Hepatocyte (in vitro differentiated cells): ENCODE measurements around the gene PCNX3. TPM values are rescaled to one million over a fixed set of nuclear protein-coding genes. Genes with fewer than 3 reads are reported as not detected.

Experiments used
- DNase-seq: peaks from one replicate; pipeline ENCODE4 v3.0.0-alpha.2; 2016; ENCODE audit warnings: low spot score
- H2AFZ ChIP-seq: fragments of 200-600 bp; sonication (generic); 2 replicates; pipeline ENCODE4 v1.6.0; 2016; ENCODE audit warnings: antibody characterized with exemption, mild to moderate bottlenecking
- H3K27ac ChIP-seq: fragments of 200-600 bp; sonication (generic); 2 replicates; pipeline ENCODE4 v1.5.1; 2016; ENCODE audit warnings: mild to moderate bottlenecking
- H3K27me3 ChIP-seq: fragments of 200-600 bp; sonication (generic); 2 replicates; pipeline ENCODE4 v1.6.1; 2016
- H3K36me3 ChIP-seq: fragments of 200-600 bp; sonication (generic); replicated peaks from 2 replicates; pipeline ENCODE4 v1.5.1; 2016; ENCODE audit warnings: low read depth; ENCODE audit not compliant: insufficient read depth
- H3K4me1 ChIP-seq: fragments of 200-600 bp; sonication (generic); 2 replicates; pipeline ENCODE4 v1.5.1; 2016; ENCODE audit warnings: mild to moderate bottlenecking, moderate library complexity; ENCODE audit not compliant: insufficient read depth
- H3K4me2 ChIP-seq: fragments of 200-600 bp; sonication (generic); 2 replicates; pipeline ENCODE4 v1.6.0; 2016
- H3K4me3 ChIP-seq: fragments of 200-600 bp; sonication (generic); 2 replicates; pipeline ENCODE4 v1.5.1; 2016; ENCODE audit warnings: mild to moderate bottlenecking
- H3K79me2 ChIP-seq: fragments of 200-600 bp; sonication (generic); 2 replicates; pipeline ENCODE4 v1.6.0; 2017; ENCODE audit warnings: mild to moderate bottlenecking
- H3K9me2 ChIP-seq: fragments of 200-600 bp; sonication (generic); replicated peaks from 2 replicates; pipeline ENCODE4 v1.6.0; 2017; ENCODE audit warnings: mild to moderate bottlenecking; ENCODE audit not compliant: insufficient read depth
- H3K9me3 ChIP-seq: fragments of 200-600 bp; sonication (generic); 2 replicates; pipeline ENCODE4 v1.5.1; 2016; ENCODE audit warnings: low read depth, mild to moderate bottlenecking
- H4K20me1 ChIP-seq: fragments of 200-600 bp; sonication (generic); 2 replicates; pipeline ENCODE4 v1.6.0; 2016; ENCODE audit warnings: mild to moderate bottlenecking; ENCODE audit not compliant: insufficient read depth, poor library complexity, severe bottlenecking
- EZH2 ChIP-seq: fragments of 200-600 bp; sonication (generic); IDR thresholded peaks from 2 replicates; pipeline ENCODE4 v1.6.1; 2016; ENCODE audit warnings: antibody characterized with exemption, mild to moderate bottlenecking, borderline replicate concordance
- EZH2phosphoT487 ChIP-seq: fragments of 200-600 bp; sonication (generic); IDR thresholded peaks from one replicate; pipeline ENCODE4 v1.6.1; 2018; ENCODE audit warnings: antibody characterized with exemption, mild to moderate bottlenecking, low read depth, moderate library complexity; ENCODE audit not compliant: unreplicated experiment, severe bottlenecking
- WGBS: methylation state at CpG from one replicate; pipeline ENCODE4 v1.1.6; 2016; ENCODE audit warnings: low lambda C conversion rate; ENCODE audit errors: missing lambda C conversion rate; 5-methylcytosine and 5-hydroxymethylcytosine counted together
- polyA plus RNA-seq: library from polyadenylated mRNA; unstranded; fragments of >200 nt; fragmentation: Nextera tagmentation; extraction: Ambion mirVana; gene quantifications from 2 replicates; pipeline ENCODE4 v1.2.1, GENCODE V29; 2016
- total RNA-seq: library from RNA; depleted of rRNA; stranded (reverse); fragments of >200 nt; gene quantifications from 2 replicates; pipeline ENCODE4 v1.2.3, GENCODE V29; 2014
- TF ChIP-seq, protein P1 (sequence below): fragments of 200-600 bp; sonication (generic); IDR thresholded peaks from 2 replicates; pipeline ENCODE4 v1.5.1; 2016; ENCODE audit warnings: antibody characterized with exemption, mild to moderate bottlenecking; ENCODE audit not compliant: poor library complexity

PCNX3 gene
- total and polyA plus RNA-seq, 2 experiments from 2014 or later, result 20.0 to 27.4 TPM

DNA sequence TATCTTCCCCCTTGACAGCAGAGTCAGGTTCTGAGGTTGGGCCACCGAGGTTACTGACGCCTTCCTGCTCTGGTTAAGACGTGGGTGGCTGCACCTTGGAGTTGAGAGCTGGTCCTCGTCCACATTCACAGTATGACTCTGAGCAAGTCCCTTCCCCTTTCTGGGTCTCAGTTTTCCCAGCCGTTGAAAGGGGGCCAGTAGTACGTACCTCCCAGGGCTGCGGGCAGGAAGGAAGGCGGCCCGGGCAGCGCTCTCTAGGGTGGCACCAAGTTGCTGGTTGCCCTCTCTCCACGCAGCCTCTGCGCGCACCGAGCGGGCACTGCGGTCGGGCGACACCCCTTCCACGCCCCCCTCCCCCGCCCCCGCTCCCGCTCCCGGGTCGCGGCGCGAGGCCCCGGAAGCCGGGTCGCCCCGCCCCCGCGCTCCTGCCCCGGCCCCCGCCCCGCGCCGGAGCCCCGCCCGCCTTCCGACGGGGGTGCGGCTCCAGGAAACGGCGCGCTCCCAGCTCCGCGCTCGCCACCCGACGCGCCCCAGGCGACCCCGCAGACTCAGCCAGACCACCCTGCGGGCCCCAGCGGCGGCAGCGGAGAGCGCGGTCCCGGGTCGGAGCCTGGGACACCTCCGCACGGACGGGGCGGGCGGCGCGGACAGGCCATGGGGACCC, 39.9 kb upstream of the PCNX3 start, which contains the start of gene EHBP1L1:
EHBP1L1 (plus strand) TSS at position 486 of the 664 bp plus-strand sequence. CDS start 250 bp downstream, outside the sequence.
- H3K79me2 ChIP-seq, result peaks cover 27% of the 10 kb centered on the region
- no peaks in the 10 kb centered on the region for H3K9me3 ChIP-seq
- DNase-seq, result peak; percentile 85
- H3K4me2 ChIP-seq, result peak within 1 kb of the TSS; percentile 98
- no peaks in the 10 kb centered on the region for H3K27me3 ChIP-seq
- 8% methylated on average over 28 of the region's 69 CpGs for WGBS
- H2AFZ ChIP-seq, result no peak within 1 kb of the TSS
- peak within 1 kb of the TSS; percentile 79 for H3K4me3 ChIP-seq
- H3K9me2 ChIP-seq, result no peaks in the 10 kb centered on the region
- H3K36me3 ChIP-seq, result no peaks in the 10 kb centered on the region
- peak within 1 kb of the TSS; percentile 82 for H3K27ac ChIP-seq
- TF ChIP-seq EZH2phosphoT487 (no peak), EZH2 (no peak)
- TF ChIP-seq, protein P1, sequence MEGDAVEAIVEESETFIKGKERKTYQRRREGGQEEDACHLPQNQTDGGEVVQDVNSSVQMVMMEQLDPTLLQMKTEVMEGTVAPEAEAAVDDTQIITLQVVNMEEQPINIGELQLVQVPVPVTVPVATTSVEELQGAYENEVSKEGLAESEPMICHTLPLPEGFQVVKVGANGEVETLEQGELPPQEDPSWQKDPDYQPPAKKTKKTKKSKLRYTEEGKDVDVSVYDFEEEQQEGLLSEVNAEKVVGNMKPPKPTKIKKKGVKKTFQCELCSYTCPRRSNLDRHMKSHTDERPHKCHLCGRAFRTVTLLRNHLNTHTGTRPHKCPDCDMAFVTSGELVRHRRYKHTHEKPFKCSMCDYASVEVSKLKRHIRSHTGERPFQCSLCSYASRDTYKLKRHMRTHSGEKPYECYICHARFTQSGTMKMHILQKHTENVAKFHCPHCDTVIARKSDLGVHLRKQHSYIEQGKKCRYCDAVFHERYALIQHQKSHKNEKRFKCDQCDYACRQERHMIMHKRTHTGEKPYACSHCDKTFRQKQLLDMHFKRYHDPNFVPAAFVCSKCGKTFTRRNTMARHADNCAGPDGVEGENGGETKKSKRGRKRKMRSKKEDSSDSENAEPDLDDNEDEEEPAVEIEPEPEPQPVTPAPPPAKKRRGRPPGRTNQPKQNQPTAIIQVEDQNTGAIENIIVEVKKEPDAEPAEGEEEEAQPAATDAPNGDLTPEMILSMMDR, result no peak
- H4K20me1 ChIP-seq, result peaks cover 19% of the 10 kb centered on the region
- H3K4me1 ChIP-seq, result peaks cover 57% of the 10 kb centered on the region

DNA sequence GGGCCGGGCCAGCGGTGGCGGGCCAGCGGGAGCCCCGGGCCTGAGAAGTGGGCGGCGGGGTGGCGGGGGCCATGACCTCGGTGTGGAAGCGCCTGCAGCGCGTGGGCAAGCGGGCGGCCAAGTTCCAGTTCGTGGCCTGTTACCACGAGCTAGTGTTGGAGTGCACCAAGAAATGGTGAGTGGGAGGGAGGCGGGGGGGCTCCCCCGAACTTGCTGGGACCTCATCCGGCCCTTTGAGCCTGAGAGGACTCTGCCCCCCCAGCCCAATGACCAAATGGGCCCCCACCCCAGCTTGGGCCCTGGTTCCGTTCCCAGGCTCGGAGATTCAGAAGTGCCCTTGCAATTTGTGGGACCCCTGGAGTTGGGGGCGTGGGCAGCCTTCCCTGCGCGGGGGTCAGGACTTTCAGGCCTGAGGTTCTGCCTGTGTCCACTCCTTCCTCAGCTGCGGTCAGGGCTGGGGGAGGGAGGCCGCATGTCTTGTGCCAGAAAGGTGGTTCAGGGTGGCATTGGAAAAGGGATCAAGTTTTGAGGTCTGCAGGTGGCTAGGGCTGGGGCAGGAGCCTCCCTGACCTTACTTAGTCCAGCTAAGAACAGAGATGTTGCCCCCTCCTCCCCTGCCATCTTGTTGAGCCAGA, 39.2 kb upstream of the PCNX3 start:
- Histone ChIP-seq H3K27ac (no peak overlapping the region), H3K36me3 (no peaks in the 10 kb centered on the region), H3K4me2 (peak overlapping the region; percentile 98), H3K4me1 (peaks cover 51% of the 10 kb centered on the region), H3K79me2 (peaks cover 21% of the 10 kb centered on the region), H3K9me3 (no peaks in the 10 kb centered on the region), H3K4me3 (peak overlapping the region; percentile 79), H3K9me2 (no peaks in the 10 kb centered on the region), H4K20me1 (peaks cover 19% of the 10 kb centered on the region), H3K27me3 (no peaks in the 10 kb centered on the region), H2AFZ (no peak overlapping the region)
- 66% methylated on average over 7 of the region's 26 CpGs for WGBS
- no peak for DNase-seq
- TF ChIP-seq, protein P1, result no peak
- no peak for TF ChIP-seq EZH2
- TF ChIP-seq EZH2phosphoT487, result no peak

DNA sequence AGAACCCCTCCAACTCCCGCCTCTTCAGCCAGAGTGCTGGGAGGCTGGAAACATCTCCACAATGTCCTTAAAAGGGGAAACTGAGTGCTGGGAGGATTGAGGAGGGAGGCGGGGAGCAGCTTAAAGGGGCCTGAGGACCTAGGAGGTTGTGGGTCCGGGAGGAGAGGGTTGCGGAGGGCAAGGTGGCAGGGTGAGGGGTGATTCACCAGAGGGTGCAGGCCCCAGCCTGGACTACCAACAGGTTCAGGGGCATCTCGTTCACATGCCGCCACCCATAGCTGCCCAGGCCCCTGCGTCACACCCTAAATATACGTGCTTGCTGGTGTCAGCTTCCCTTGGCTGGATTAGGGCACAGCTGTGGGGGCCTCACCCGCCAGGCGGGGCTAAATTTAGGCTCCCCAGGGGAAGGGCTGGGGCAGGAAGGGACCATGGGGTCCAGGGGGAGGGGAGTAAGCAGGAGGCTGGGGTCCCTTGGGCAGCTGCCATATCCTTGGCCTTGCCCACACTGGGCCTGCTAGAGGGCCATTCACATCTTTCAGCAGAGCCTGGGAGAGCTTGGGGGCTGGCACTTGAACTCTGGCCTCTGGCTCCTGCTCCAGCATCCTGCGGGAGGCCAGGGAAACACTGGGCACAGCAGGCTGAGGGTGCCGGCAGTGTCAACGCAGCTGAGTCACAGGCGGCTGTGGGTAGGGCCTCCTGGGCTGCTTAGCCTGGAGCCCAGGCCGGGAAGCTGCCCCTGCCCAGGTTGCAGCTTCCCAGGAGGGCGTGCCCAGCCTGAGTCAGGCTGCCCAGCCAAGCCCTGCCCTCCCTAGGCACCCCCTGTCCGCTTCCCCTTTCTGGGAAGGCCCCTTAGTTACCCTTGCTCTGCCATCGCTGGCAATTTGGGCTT, 38.5 kb upstream of the PCNX3 start:
- no peak for TF ChIP-seq EZH2phosphoT487
- TF ChIP-seq EZH2, result no peak
- TF ChIP-seq, protein P1, result no peak
- Histone ChIP-seq H3K4me2 (peak overlapping the region; percentile 98), H3K4me3 (no peak overlapping the region), H3K79me2 (peaks cover 13% of the 10 kb centered on the region), H3K4me1 (peaks cover 43% of the 10 kb centered on the region), H4K20me1 (peaks cover 16% of the 10 kb centered on the region), H3K27ac (no peak overlapping the region), H2AFZ (no peak overlapping the region), H3K27me3 (no peaks in the 10 kb centered on the region), H3K9me3 (no peaks in the 10 kb centered on the region), H3K36me3 (no peaks in the 10 kb centered on the region), H3K9me2 (no peaks in the 10 kb centered on the region)
- 80% methylated on average over 18 of the region's 18 CpGs for WGBS
- DNase-seq, result peak; percentile 67
